ENCODE measurements around the gene PPM1K. TPM values are rescaled to one million over a fixed set of nuclear protein-coding genes. Genes with fewer than 3 reads are reported as not detected.

Gene PPM1K
- total and polyA plus RNA-seq, 9 of the 15 experiments (the other 6 are each of a cell fraction or from before 2014, with no cell fraction given): 8.2 to 18.0 (median 10.5) TPM

- TF ChIP-seq GMEB1 (CRISPR knock-in tag; IDR thresholded peaks at IDR 0.05): peak; percentile 44
- 0 out of 2 replicates have a peak, but pooled peaks have one; percentile 32 for TF ChIP-seq ETV5 (CRISPR knock-in tag; IDR thresholded peaks at IDR 0.05; ENCODE audit: low read depth)
- TF ChIP-seq E2F8 (IDR thresholded peaks at IDR 0.05; ENCODE audit: low read depth, partially characterized antibody): no peak
- TF ChIP-seq THRAP3 (IDR thresholded peaks at IDR 0.05; ENCODE audit: borderline replicate concordance): no peak
- no peak for TF ChIP-seq ZFP36 (IDR thresholded peaks at IDR 0.05; ENCODE audit: low read depth, low read length, partially characterized antibody)
- TF ChIP-seq ZC3H4 (CRISPR knock-in tag; IDR thresholded peaks at IDR 0.05; ENCODE audit: borderline replicate concordance): no peak
- TF ChIP-seq SIN3A (IDR thresholded peaks at IDR 0.05; ENCODE audit: borderline replicate concordance in 2 of 2, control insufficient read depth in 1 of 2, low read depth in 2 of 2, low read length in 2 of 2): peak in 1 of 2 experiments; percentile 56; a peak in 1 of 4 replicates
- peak; percentile 74 for TF ChIP-seq PCBP1 (IDR thresholded peaks at IDR 0.05; ENCODE audit: low read depth, low read length, poor library complexity, severe bottlenecking)
- TF ChIP-seq ATF6 (CRISPR knock-in tag; IDR thresholded peaks at IDR 0.05): no peak
- no peak for TF ChIP-seq CHD1 (IDR thresholded peaks at IDR 0.05; ENCODE audit: low read length)
- TF ChIP-seq ETV1 (tag; conservative IDR thresholded peaks at IDR 0.05; ENCODE audit: low read depth): no peak
- no peak for TF ChIP-seq ZNF512 (tag; IDR thresholded peaks at IDR 0.05)
- TF ChIP-seq PHF21A (IDR thresholded peaks at IDR 0.05; ENCODE audit: borderline replicate concordance, low read depth): no peak
- peak; percentile 48 for TF ChIP-seq BHLHE40 (IDR thresholded peaks at IDR 0.05; ENCODE audit: low read length)
- TF ChIP-seq ZNF699 (CRISPR knock-in tag; IDR thresholded peaks at IDR 0.05; ENCODE audit: insufficient replicate concordance): no peak
- peak; percentile 69 for TF ChIP-seq TBP (optimal IDR thresholded peaks at IDR 0.05; ENCODE audit: low read depth, low read length)
- TF ChIP-seq MCM7 (IDR thresholded peaks at IDR 0.05): no peak
- TF ChIP-seq TCFL5 (CRISPR knock-in tag; conservative IDR thresholded peaks at IDR 0.05): no peak
- TF ChIP-seq CHCHD3 (CRISPR knock-in tag; IDR thresholded peaks at IDR 0.05): no peak
- TF ChIP-seq OTX1 (CRISPR knock-in tag; IDR thresholded peaks at IDR 0.05): no peak
These were observed at the start of gene PPM1K (continued) for GRCh38 chr4:88284439-88285234.
